Chondrocyte (in vitro differentiated cells): ENCODE results near the gene PACC1. TPM values are rescaled to one million over a fixed set of nuclear protein-coding genes. Genes with fewer than 3 reads are reported as not detected.
A peak's percentile ranks its signal among the peaks of the same experiment; 100 is the strongest.

ENCODE experiments used
- DNase-seq: peaks from one replicate; pipeline ENCODE4 v3.0.0; 2021; ENCODE audit warnings: mixed read lengths, low spot score
- H3K27ac Mint-ChIP-seq: one replicate; pipeline ENCODE4 v1.8.0; 2021; ENCODE audit warnings: mild to moderate bottlenecking, moderate library complexity, mixed read lengths; ENCODE audit not compliant: unreplicated experiment
- H3K27me3 Mint-ChIP-seq: 2 replicates; pipeline ENCODE4 v1.8.0; 2021; ENCODE audit warnings: low read depth, mixed read lengths
- H3K36me3 Mint-ChIP-seq: 2 replicates; pipeline ENCODE4 v1.8.0; 2021; ENCODE audit warnings: low read depth, mixed read lengths
- H3K4me1 Mint-ChIP-seq: 2 replicates; pipeline ENCODE4 v1.8.0; 2021; ENCODE audit warnings: low read depth, mild to moderate bottlenecking, mixed read lengths
- H3K4me3 Mint-ChIP-seq: one replicate; pipeline ENCODE4 v1.8.0; 2021; ENCODE audit warnings: mild to moderate bottlenecking, moderate library complexity, mixed read lengths; ENCODE audit not compliant: unreplicated experiment
- H3K9me3 Mint-ChIP-seq: 2 replicates; pipeline ENCODE4 v1.8.0; 2021; ENCODE audit warnings: low read depth, mixed read lengths
- CTCF ChIP-seq: fragments of 200-600 bp; sonication (generic); IDR thresholded peaks from 2 replicates; pipeline ENCODE4 v1.5.0; 2021; ENCODE audit warnings: antibody characterized with exemption, mild to moderate bottlenecking, moderate library complexity
- total RNA-seq: library from RNA; stranded (reverse); gene quantifications from 3 replicates; pipeline ENCODE4 v1.2.1, GENCODE V29; 2021

PACC1 gene
- total RNA-seq, 1 donor from 2014 or later: 11.2 TPM

- Mint-ChIP-seq H3K27me3 (no peaks in the 10 kb centered on the region), H3K4me1 (peaks cover 6% of the 10 kb centered on the region), H3K27ac (no peak overlapping the region), H3K4me3 (no peak overlapping the region), H3K9me3 (peaks cover 5% of the 10 kb centered on the region), H3K36me3 (no peaks in the 10 kb centered on the region)
- no peak for DNase-seq
- TF ChIP-seq CTCF: no peak
Measured at GRCh38 chr1:212459656-212460055, 45.0 kb upstream of the PACC1 start.

- peak; percentile 15 for DNase-seq
- no peaks in the 10 kb centered on the region for H3K27me3 Mint-ChIP-seq
Measured at GRCh38 chr1:212458817-212459216, 44.1 kb upstream of the PACC1 start.

GRCh38 chr1:212457740-212458338, 43.2 kb upstream of the PACC1 start:
- Mint-ChIP-seq H3K27ac (no peak overlapping the region), H3K4me3 (no peak overlapping the region), H3K4me1 (peaks cover 11% of the 10 kb centered on the region), H3K9me3 (peaks cover 5% of the 10 kb centered on the region), H3K27me3 (no peaks in the 10 kb centered on the region), H3K36me3 (no peaks in the 10 kb centered on the region)
- DNase-seq: peak; percentile 35
- peak; percentile 71 for TF ChIP-seq CTCF

More at GRCh38 chr1:212458817-212459216, 44.1 kb upstream of the PACC1 start:
- H3K4me1 Mint-ChIP-seq: peaks cover 6% of the 10 kb centered on the region
- no peak overlapping the region for H3K4me3 Mint-ChIP-seq
- no peaks in the 10 kb centered on the region for H3K36me3 Mint-ChIP-seq
- peaks cover 5% of the 10 kb centered on the region for H3K9me3 Mint-ChIP-seq
- H3K27ac Mint-ChIP-seq: no peak overlapping the region
- no peak for TF ChIP-seq CTCF

- peaks cover 5% of the 10 kb centered on the region for H3K9me3 Mint-ChIP-seq
- H3K27ac Mint-ChIP-seq: no peak overlapping the region
Measured at GRCh38 chr1:212455803-212456528, 41.3 kb upstream of the PACC1 start.

More at GRCh38 chr1:212455803-212456528, 41.3 kb upstream of the PACC1 start:
- H3K27me3 Mint-ChIP-seq: no peaks in the 10 kb centered on the region
- H3K4me3 Mint-ChIP-seq: peak overlapping the region; percentile 22
- H3K4me1 Mint-ChIP-seq: peaks cover 17% of the 10 kb centered on the region
- no peaks in the 10 kb centered on the region for H3K36me3 Mint-ChIP-seq
- peak; percentile 90 for DNase-seq
- TF ChIP-seq CTCF: peak; percentile 98
